GM12878 (cell line): ENCODE data around the gene SVOP. TPM values are rescaled to one million over a fixed set of nuclear protein-coding genes. Genes with fewer than 3 reads are reported as not detected.

ENCODE experiments used
- ATAC-seq: fragments of 200-7000 bp; cut with Tn5 transposase; 3 replicates; pipeline ENCODE4 v1.9.1; 2020; ENCODE audit warnings: mild to moderate bottlenecking, moderate library complexity
- BruUV-seq: library from RNA; stranded (reverse); fragments of 400-500 nt; replicated peaks from 2 replicates; lab custom pipeline; 2021; lab: Mats Ljungman, UMichigan
- CTCF ChIA-PET: fragments of 300-600 bp; sonication (Branson Sonifier 250); formaldehyde crosslinking; extraction: SDS; loops from one replicate; lab custom pipeline; 2021; ENCODE audit warnings: inconsistent platforms; lab: Yijun Ruan, JAX
- POLR2A ChIA-PET: fragments of 350-600 bp; formaldehyde crosslinking; extraction: SDS; loops from one replicate; lab custom pipeline; 2021; ENCODE audit warnings: inconsistent platforms; lab: Charles Lee
- RAD21 ChIA-PET: fragments of 300-600 bp; sonication (Branson Sonifier 250); formaldehyde crosslinking; loops from one replicate; lab custom pipeline; 2023; ENCODE audit warnings: antibody characterized with exemption; ENCODE audit not compliant: unreplicated experiment; lab: Charles Lee
- SMC1A ChIA-PET: fragments of 300-600 bp; sonication (Branson Sonifier 250); formaldehyde crosslinking; loops from one replicate; lab custom pipeline; 2023; ENCODE audit not compliant: unreplicated experiment, uncharacterized antibody; lab: Charles Lee
- DNase-seq: peaks from one replicate; pipeline ENCODE4 v3.0.0-alpha.2; 2011; ENCODE audit warnings: low read depth, low spot score
- FAIRE-seq: peaks from 3 replicates; lab custom pipeline; 2011; peaks lifted over from hg19 to GRCh38; lab: Jason Lieb, UNC
- H2AFZ ChIP-seq: 2 replicates; pipeline ENCODE4 v1.6.0; 2011; ENCODE audit warnings: low read depth, low read length, control low read depth; ENCODE audit not compliant: control insufficient read depth
- H3K27ac ChIP-seq: 2 replicates; pipeline ENCODE4 v1.5.1; 2011; ENCODE audit warnings: control low read depth; ENCODE audit not compliant: control insufficient read depth, insufficient read depth
- H3K27me3 ChIP-seq, 2 experiments: replicated peaks in 1 of 2; 2 replicates each; pipeline versions ENCODE4 v1.6.0 to v1.6.1; 2011; ENCODE audit warnings: low read length in 1 of 2; ENCODE audit not compliant: control insufficient read depth in 2 of 2, insufficient read depth in 2 of 2
- H3K36me3 ChIP-seq, 2 experiments: 2 replicates each; pipeline ENCODE4 v1.5.1; 2011; ENCODE audit warnings: low read length in 1 of 2; ENCODE audit not compliant: control insufficient read depth in 2 of 2, insufficient read depth in 2 of 2
- H3K4me1 ChIP-seq: 2 replicates; pipeline ENCODE4 v1.6.1; 2011; ENCODE audit warnings: mild to moderate bottlenecking, low read length, moderate library complexity, mixed read lengths; ENCODE audit not compliant: control insufficient read depth, insufficient read depth
- H3K4me2 ChIP-seq: 2 replicates; pipeline ENCODE4 v1.6.0; 2011; ENCODE audit warnings: control low read depth; ENCODE audit not compliant: control insufficient read depth, insufficient read depth
- H3K4me3 ChIP-seq: fragments of 200-600 bp; sonication (generic); 2 replicates; pipeline ENCODE4 v1.5.1; 2016
- H3K79me2 ChIP-seq: 2 replicates; pipeline ENCODE4 v1.6.0; 2011; ENCODE audit warnings: low read length; ENCODE audit not compliant: control insufficient read depth, insufficient read depth
- H3K9ac ChIP-seq: 2 replicates; pipeline ENCODE4 v1.8.0; 2011; ENCODE audit warnings: low read length, control low read depth, mixed read lengths; ENCODE audit not compliant: control insufficient read depth, insufficient read depth
- H3K9me3 ChIP-seq: replicated peaks from 3 replicates; pipeline ENCODE4 v1.5.1; 2011; ENCODE audit warnings: mild to moderate bottlenecking, low read length; ENCODE audit not compliant: control insufficient read depth, insufficient read depth
- H4K20me1 ChIP-seq: 2 replicates; pipeline ENCODE4 v1.6.0; 2011; ENCODE audit not compliant: control insufficient read depth, insufficient read depth
- CBX3 ChIP-seq: fragments of 200-600 bp; sonication (generic); IDR thresholded peaks from 2 replicates; pipeline ENCODE4 v1.6.1; 2016; ENCODE audit warnings: low read depth, borderline replicate concordance
- CREM ChIP-seq: IDR thresholded peaks from 2 replicates; pipeline ENCODE4 v1.6.1; 2014; ENCODE audit warnings: antibody characterized with exemption, low read depth
- E4F1 ChIP-seq: fragments of 450-650 bp; IDR thresholded peaks from 2 replicates; pipeline ENCODE4 v1.6.1; 2018; ENCODE audit warnings: borderline replicate concordance, mild to moderate bottlenecking; ENCODE audit not compliant: partially characterized antibody
- IRF4 ChIP-seq: IDR thresholded peaks from 2 replicates; pipeline ENCODE4 v1.6.1; 2011; ENCODE audit warnings: low read depth, low read length
- MTA2 ChIP-seq: fragments of 450-650 bp; IDR thresholded peaks from 2 replicates; pipeline ENCODE4 v1.6.1; 2016; ENCODE audit warnings: low read depth, mild to moderate bottlenecking, moderate library complexity
- MYC ChIP-seq: IDR thresholded peaks from 2 replicates; pipeline ENCODE4 v1.6.1; 2011; ENCODE audit warnings: mild to moderate bottlenecking, low read length, moderate library complexity, inconsistent platforms; ENCODE audit not compliant: insufficient read depth, insufficient replicate concordance, insufficient read length, severe bottlenecking
- NBN ChIP-seq: fragments of 450-650 bp; IDR thresholded peaks from 2 replicates; pipeline ENCODE4 v1.6.1; 2016
- SP1 ChIP-seq: IDR thresholded peaks from one replicate; pipeline ENCODE4 v1.6.1; 2011; ENCODE audit warnings: low read depth, low read length
- SPI1 ChIP-seq: IDR thresholded peaks from 2 replicates; pipeline ENCODE4 v1.6.1; 2011; ENCODE audit warnings: low read depth, mild to moderate bottlenecking, low read length, moderate library complexity, borderline replicate concordance; ENCODE audit not compliant: insufficient read depth
- SREBF2 ChIP-seq: IDR thresholded peaks from 2 replicates; pipeline ENCODE4 v1.6.1; 2012; ENCODE audit warnings: mild to moderate bottlenecking, low read length
- TBL1XR1 ChIP-seq: IDR thresholded peaks from 2 replicates; pipeline ENCODE4 v1.6.1; 2012; ENCODE audit warnings: low read depth, low read length, improper control_type of control experiment
- ZNF384 ChIP-seq: IDR thresholded peaks from 2 replicates; pipeline ENCODE4 v1.6.1; 2012; ENCODE audit warnings: low read depth, mild to moderate bottlenecking, low read length, improper control_type of control experiment, borderline replicate concordance
- ZNF622 ChIP-seq: fragments of 450-650 bp; IDR thresholded peaks from 2 replicates; pipeline ENCODE4 v1.6.1; 2017; ENCODE audit warnings: mild to moderate bottlenecking, inconsistent platforms
- WGBS: methylation state at CpG from one replicate; pipeline ENCODE4 v1.1.6; 2016; ENCODE audit warnings: low lambda C conversion rate; ENCODE audit not compliant: insufficient replicate concordance, insufficient coverage; ENCODE audit errors: missing lambda C conversion rate; 5-methylcytosine and 5-hydroxymethylcytosine counted together
- in situ Hi-C: fragments of 300-500 bp; cut with MboI; formaldehyde crosslinking; loops from 9 replicates; pipeline ENCODE4 v1.14.3; 2018; ENCODE audit warnings: mixed read lengths
- intact Hi-C: fragments of 100-400 bp; cut with micrococcal nuclease; formaldehyde crosslinking; loops from one replicate; pipeline ENCODE4 v1.14.2; 2022; ENCODE audit not compliant: unreplicated experiment
- polyA plus RNA-seq, 11 experiments: library from polyadenylated mRNA; depleted of rRNA in 4 of 11; unstranded in 6 of 11; stranded (reverse) in 5 of 11; fragments of >200 nt; fragmentation: Nextera tagmentation in 4 of 11; fragmentation: Illumina TruSeq in 1 of 11; extraction: Ambion mirVana in 4 of 11; extraction: Trizol in 1 of 11; gene quantifications; 1 replicate in 1 of 11; 2 replicates in 10 of 11; pipeline versions ENCODE4 v1.2.1 to v1.2.3, GENCODE V29; 2011 to 2016; ENCODE audit warnings: inconsistent platforms in 2 of 11, missing spikeins in 2 of 11, low read depth in 1 of 11
- total RNA-seq, 4 experiments: library from RNA; depleted of rRNA in 3 of 4; stranded (reverse); fragments of >200 nt in 3 of 4; fragmentation: Illumina TruSeq in 1 of 4; extraction: Trizol in 1 of 4; gene quantifications; 2 replicates each; pipeline versions ENCODE4 v1.2.1 to v1.2.3, GENCODE V29; 2013 to 2021

Gene SVOP
- total and polyA plus RNA-seq, 10 of the 15 experiments (the other 5 are each of a cell fraction or from before 2014, with no cell fraction given): under 0.01 TPM; not detected in 9

GRCh38 chr12:108906971-108907370, 113.9 kb downstream of the SVOP start (continued):
- TF ChIP-seq SPI1: no peak
- no peak for TF ChIP-seq SREBF2
- TF ChIP-seq ZNF622: no peak
- no peak for TF ChIP-seq IRF4
- TF ChIP-seq E4F1: no peak
- no peak for TF ChIP-seq ZNF384
- TF ChIP-seq NBN: no peak
- no peak for TF ChIP-seq TBL1XR1
- no peak for TF ChIP-seq CREM
- TF ChIP-seq MTA2: no peak
- no peak for TF ChIP-seq MYC
- TF ChIP-seq CBX3: no peak

- no TSS peak for BruUV-seq
- Histone ChIP-seq H3K27me3 (no peaks in the 10 kb centered on the region), H3K79me2 (no peaks in the 10 kb centered on the region), H3K9me3 (no peaks in the 10 kb centered on the region), H4K20me1 (no peaks in the 10 kb centered on the region), H2AFZ (no peak overlapping the region), H3K9ac (no peak overlapping the region), H3K4me2 (no peak overlapping the region), H3K27ac (no peak overlapping the region), H3K4me3 (no peak overlapping the region), H3K4me1 (no peaks in the 10 kb centered on the region; the same call in 1 of the 2 replicates), H3K36me3 (no peaks in the 10 kb centered on the region)
- ChIA-PET CTCF (interaction anchor here (1.9 kb wide), 1 partner anchor 22 kb away, joined by 4 read pairs; no protein-coding TSS in a partner anchor), POLR2A (no interaction called here), SMC1A (no interaction called here), RAD21 (interaction anchor here (1.0 kb wide), 1 partner anchor 44 kb away, joined by 3 read pairs; no protein-coding TSS in a partner anchor)
- peak; percentile 39; the same call in 1 of the 3 replicates for ATAC-seq
- intact Hi-C loops (no loop called here), in situ Hi-C loops (no loop called here)
- 21% methylated on average over 5 of the region's 5 CpGs for WGBS
- FAIRE-seq: no peak
- no peak for DNase-seq
- TF ChIP-seq SP1: no peak
- no peak for TF ChIP-seq CBX3
- TF ChIP-seq SPI1: peak; percentile 74; the same call in 1 of the 2 replicates
These were observed 115.1 kb downstream of the SVOP start for GRCh38 chr12:108905725-108906124.
